T-helper 17 cell (primary cell): ENCODE data around the gene SLAMF1. TPM values are rescaled to one million over a fixed set of nuclear protein-coding genes. Genes with fewer than 3 reads are reported as not detected.
A peak's percentile ranks its signal among the peaks of the same experiment; 100 is the strongest.

Source experiments
- ATAC-seq: fragments of 150-1000 bp; cut with Tn5 transposase; 2 replicates; pipeline ENCODE4 v1.10.0; 2021; ENCODE audit warnings: mild to moderate bottlenecking, moderate library complexity
- DNase-seq, 3 donors: peaks; one replicate each; pipeline versions ENCODE4 v3.0.0 to v3.0.0-alpha.2; 2020 to 2021
- H3K9me3 ChIP-seq: one replicate; pipeline ENCODE4 v1.7.0; 2013; ENCODE audit warnings: low read length, mild to moderate bottlenecking; ENCODE audit not compliant: control insufficient read depth, poor library complexity, severe bottlenecking
- H3K27ac Mint-ChIP-seq: one replicate; pipeline ENCODE4 v1.8.0; 2022; ENCODE audit warnings: mild to moderate bottlenecking, moderate library complexity, mixed read lengths
- H3K27me3 Mint-ChIP-seq: one replicate; pipeline ENCODE4 v1.8.0; 2022; ENCODE audit warnings: mixed read lengths
- H3K36me3 Mint-ChIP-seq: one replicate; pipeline ENCODE4 v1.8.0; 2022; ENCODE audit warnings: low read depth, mixed read lengths
- H3K4me1 Mint-ChIP-seq: one replicate; pipeline ENCODE4 v1.8.0; 2022; ENCODE audit warnings: mild to moderate bottlenecking, mixed read lengths
- H3K4me3 Mint-ChIP-seq: one replicate; pipeline ENCODE4 v1.8.0; 2022; ENCODE audit warnings: mild to moderate bottlenecking, moderate library complexity, mixed read lengths
- total RNA-seq, 4 donors: library from RNA in 2 of 4; stranded (reverse) in 2 of 4; gene quantifications; one replicate each; pipeline ENCODE4 v1.2.3 and lab custom pipeline; 2022 to 2026

SLAMF1 gene
- total RNA-seq, 2 donors from 2014 or later = 67.8 to 70.6 TPM

GRCh38 chr1:160580221-160580812 lies 66.5 kb downstream of the SLAMF1 start:
- H3K4me3 Mint-ChIP-seq = peak overlapping the region; percentile 63
- peaks cover 4% of the 10 kb centered on the region for H3K36me3 Mint-ChIP-seq
- no peaks in the 10 kb centered on the region for H3K27me3 Mint-ChIP-seq
- H3K9me3 ChIP-seq = no peaks in the 10 kb centered on the region
- DNase-seq (no peak), ATAC-seq (no peak)
- H3K27ac Mint-ChIP-seq = peak overlapping the region; percentile 96
- H3K4me1 Mint-ChIP-seq = peaks cover 67% of the 10 kb centered on the region

GRCh38 chr1:160579216-160579701 lies 67.6 kb downstream of the SLAMF1 start, which contains the start of gene CD84:
TSS of gene CD84 (minus strand) at chr1:160579496. CDS start at chr1:160579437, 59 bp downstream.
- Mint-ChIP-seq H3K27me3 (no peaks in the 10 kb centered on the region), H3K4me1 (peaks cover 71% of the 10 kb centered on the region), H3K36me3 (peaks cover 4% of the 10 kb centered on the region), H3K4me3 (peak within 1 kb of the TSS; percentile 93), H3K27ac (peak within 1 kb of the TSS; percentile 96)
- H3K9me3 ChIP-seq = no peaks in the 10 kb centered on the region
- ATAC-seq (peak; percentile 47), DNase-seq (no peak)

GRCh38 chr1:160578525-160579191 lies 68.2 kb downstream of the SLAMF1 start:
- Mint-ChIP-seq H3K27me3 (no peaks in the 10 kb centered on the region), H3K36me3 (peaks cover 4% of the 10 kb centered on the region)

GRCh38 chr1:160578175-160578524 lies 68.7 kb downstream of the SLAMF1 start:
- Mint-ChIP-seq H3K27me3 (no peaks in the 10 kb centered on the region), H3K36me3 (peaks cover 4% of the 10 kb centered on the region), H3K4me3 (peak overlapping the region; percentile 93), H3K27ac (peak overlapping the region; percentile 96), H3K4me1 (peaks cover 72% of the 10 kb centered on the region)
- no peak for DNase-seq
- ATAC-seq = peak; percentile 39
- no peaks in the 10 kb centered on the region for H3K9me3 ChIP-seq

More at GRCh38 chr1:160578525-160579191, 68.2 kb downstream of the SLAMF1 start:
- no peaks in the 10 kb centered on the region for H3K9me3 ChIP-seq
- Mint-ChIP-seq H3K4me1 (peaks cover 70% of the 10 kb centered on the region), H3K27ac (peak overlapping the region; percentile 96), H3K4me3 (peak overlapping the region; percentile 93)
- DNase-seq (no peak), ATAC-seq (peak; percentile 21)

- Mint-ChIP-seq H3K36me3 (peaks cover 4% of the 10 kb centered on the region), H3K27me3 (no peaks in the 10 kb centered on the region), H3K27ac (peak overlapping the region; percentile 96), H3K4me3 (peak overlapping the region; percentile 93), H3K4me1 (peaks cover 75% of the 10 kb centered on the region)
- H3K9me3 ChIP-seq = no peaks in the 10 kb centered on the region
- DNase-seq = no peak
- peak; percentile 23 for ATAC-seq
Observed at GRCh38 chr1:160577671-160578070, 69.2 kb downstream of the SLAMF1 start.

GRCh38 chr1:160576884-160577283 lies 70.0 kb downstream of the SLAMF1 start:
- peak overlapping the region; percentile 93 for H3K4me3 Mint-ChIP-seq
- DNase-seq = no peak
- H3K36me3 Mint-ChIP-seq = peaks cover 6% of the 10 kb centered on the region
- no peaks in the 10 kb centered on the region for H3K27me3 Mint-ChIP-seq
- peaks cover 77% of the 10 kb centered on the region for H3K4me1 Mint-ChIP-seq
- H3K27ac Mint-ChIP-seq = peak overlapping the region; percentile 96
- no peak for ATAC-seq
- H3K9me3 ChIP-seq = no peaks in the 10 kb centered on the region

GRCh38 chr1:160576390-160576789 lies 70.5 kb downstream of the SLAMF1 start:
- H3K4me1 Mint-ChIP-seq = peaks cover 78% of the 10 kb centered on the region
- peak; percentile 56 for ATAC-seq
- H3K27me3 Mint-ChIP-seq = no peaks in the 10 kb centered on the region
- peak overlapping the region; percentile 96 for H3K27ac Mint-ChIP-seq
- H3K4me3 Mint-ChIP-seq = peak overlapping the region; percentile 93
- H3K9me3 ChIP-seq = no peaks in the 10 kb centered on the region
- no peak for DNase-seq
- peaks cover 6% of the 10 kb centered on the region for H3K36me3 Mint-ChIP-seq

- Mint-ChIP-seq H3K27me3 (no peaks in the 10 kb centered on the region), H3K27ac (peak overlapping the region; percentile 96), H3K36me3 (peaks cover 8% of the 10 kb centered on the region), H3K4me1 (peaks cover 71% of the 10 kb centered on the region), H3K4me3 (peak overlapping the region; percentile 93)
- H3K9me3 ChIP-seq = no peaks in the 10 kb centered on the region
- DNase-seq (no peak), ATAC-seq (peak; percentile 20)
Observed at GRCh38 chr1:160575112-160575664, 71.7 kb downstream of the SLAMF1 start.

- no peak for DNase-seq
- H3K36me3 Mint-ChIP-seq = peaks cover 8% of the 10 kb centered on the region
- H3K27me3 Mint-ChIP-seq = no peaks in the 10 kb centered on the region
- peak overlapping the region; percentile 0 for H3K4me3 Mint-ChIP-seq
- H3K9me3 ChIP-seq = no peaks in the 10 kb centered on the region
- peak overlapping the region; percentile 77 for H3K27ac Mint-ChIP-seq
- no peak for ATAC-seq
- peaks cover 63% of the 10 kb centered on the region for H3K4me1 Mint-ChIP-seq
Observed at GRCh38 chr1:160570840-160571239, 76.0 kb downstream of the SLAMF1 start.

GRCh38 chr1:160569806-160570205 lies 77.0 kb downstream of the SLAMF1 start:
- peaks cover 60% of the 10 kb centered on the region for H3K4me1 Mint-ChIP-seq
- H3K36me3 Mint-ChIP-seq = peaks cover 8% of the 10 kb centered on the region
- ATAC-seq = no peak
- no peaks in the 10 kb centered on the region for H3K27me3 Mint-ChIP-seq
- no peaks in the 10 kb centered on the region for H3K9me3 ChIP-seq
- DNase-seq = no peak
- H3K4me3 Mint-ChIP-seq = peak overlapping the region; percentile 10
- peak overlapping the region; percentile 77 for H3K27ac Mint-ChIP-seq

GRCh38 chr1:160567858-160568682 lies 78.8 kb downstream of the SLAMF1 start:
- peak overlapping the region; percentile 80 for H3K4me3 Mint-ChIP-seq
- DNase-seq (peak; percentile 20 to 49 (median 31)), ATAC-seq (peak; percentile 94)
- H3K27ac Mint-ChIP-seq = peak overlapping the region; percentile 77
- H3K36me3 Mint-ChIP-seq = peaks cover 10% of the 10 kb centered on the region
- H3K9me3 ChIP-seq = no peaks in the 10 kb centered on the region
- no peaks in the 10 kb centered on the region for H3K27me3 Mint-ChIP-seq
- peaks cover 51% of the 10 kb centered on the region for H3K4me1 Mint-ChIP-seq

- Mint-ChIP-seq H3K27ac (peak overlapping the region; percentile 77), H3K36me3 (peaks cover 13% of the 10 kb centered on the region), H3K27me3 (no peaks in the 10 kb centered on the region), H3K4me1 (peaks cover 46% of the 10 kb centered on the region), H3K4me3 (peak overlapping the region; percentile 80)
- ATAC-seq (no peak), DNase-seq (no peak)
- H3K9me3 ChIP-seq = peaks cover 4% of the 10 kb centered on the region
Observed at GRCh38 chr1:160567341-160567740, 79.5 kb downstream of the SLAMF1 start.

GRCh38 chr1:160565564-160565963 lies 81.3 kb downstream of the SLAMF1 start:
- H3K27me3 Mint-ChIP-seq = no peaks in the 10 kb centered on the region
- peaks cover 7% of the 10 kb centered on the region for H3K36me3 Mint-ChIP-seq
- peaks cover 4% of the 10 kb centered on the region for H3K9me3 ChIP-seq
- ATAC-seq = no peak
- DNase-seq = no peak
- peak overlapping the region; percentile 55 for H3K4me3 Mint-ChIP-seq
- H3K27ac Mint-ChIP-seq = peak overlapping the region; percentile 77
- peaks cover 49% of the 10 kb centered on the region for H3K4me1 Mint-ChIP-seq
